ENCODE results near the gene ABCC4. TPM values are rescaled to one million over a fixed set of nuclear protein-coding genes. Genes with fewer than 3 reads are reported as not detected.

The ABCC4 gene
- polyA plus RNA-seq, 3 donors, result 1.0 to 2.4 (median 1.5) TPM

- no peak overlapping the region for H3K27ac ChIP-seq (ENCODE audit: low read depth, low read length)
- WGBS, 3 donors, result 60 to 83% (median 69%) methylated on average over 2 of the region's 2 CpGs
Measured at GRCh38 chr13:95239283-95239682, 62.0 kb downstream of the ABCC4 start.

GRCh38 chr13:95237310-95237870 lies 63.9 kb downstream of the ABCC4 start:
- H3K27ac ChIP-seq (ENCODE audit: low read depth, low read length), result no peak overlapping the region
- 93 to 96% (median 94%) methylated on average over 7 of the region's 7 CpGs for WGBS, 3 donors

GRCh38 chr13:95236774-95237173 lies 64.5 kb downstream of the ABCC4 start:
- no peak overlapping the region for H3K27ac ChIP-seq (ENCODE audit: low read depth, low read length)
- 85 to 94% (median 88%) methylated on average over 9 of the region's 9 CpGs for WGBS, 3 donors

- H3K27ac ChIP-seq (ENCODE audit: low read depth, low read length), result no peak overlapping the region
- 68 to 75% (median 71%) methylated on average over 7 of the region's 7 CpGs for WGBS, 3 donors
Measured at GRCh38 chr13:95235974-95236373, 65.3 kb downstream of the ABCC4 start.

- 62 to 78% (median 67%) methylated on average over 3 of the region's 3 CpGs for WGBS, 3 donors
- no peak overlapping the region for H3K27ac ChIP-seq (ENCODE audit: low read depth, low read length)
Measured at GRCh38 chr13:95235199-95235756, 66.0 kb downstream of the ABCC4 start.

GRCh38 chr13:95234242-95234641 lies 67.0 kb downstream of the ABCC4 start:
- WGBS, 3 donors, result 91 to 92% (median 91%) methylated on average over 2 of the region's 2 CpGs

GRCh38 chr13:95233026-95233635 lies 68.1 kb downstream of the ABCC4 start:
- 89 to 95% (median 91%) methylated on average over 4 of the region's 4 CpGs for WGBS, 3 donors
- no peak overlapping the region for H3K27ac ChIP-seq (ENCODE audit: low read depth, low read length)

More at GRCh38 chr13:95234242-95234641, 67.0 kb downstream of the ABCC4 start:
- no peak overlapping the region for H3K27ac ChIP-seq (ENCODE audit: low read depth, low read length)

GRCh38 chr13:95231393-95231792 lies 69.9 kb downstream of the ABCC4 start:
- 78 to 87% (median 84%) methylated on average over 9 of the region's 9 CpGs for WGBS, 3 donors
- no peak overlapping the region for H3K27ac ChIP-seq (ENCODE audit: low read depth, low read length)

GRCh38 chr13:95229855-95230254 lies 71.4 kb downstream of the ABCC4 start:
- no peak overlapping the region for H3K27ac ChIP-seq (ENCODE audit: low read depth, low read length)
- WGBS, 3 donors, result 81 to 91% (median 82%) methylated on average over 3 of the region's 3 CpGs

GRCh38 chr13:95228130-95228529 lies 73.1 kb downstream of the ABCC4 start:
- 63 to 78% (median 71%) methylated on average over 5 of the region's 5 CpGs for WGBS, 3 donors
- H3K27ac ChIP-seq (ENCODE audit: low read depth, low read length), result no peak overlapping the region

- WGBS, 3 donors, result 34 to 65% (median 35%) methylated on average over 4 of the region's 4 CpGs
- no peak overlapping the region for H3K27ac ChIP-seq (ENCODE audit: low read depth, low read length)
Measured at GRCh38 chr13:95226932-95227695, 74.1 kb downstream of the ABCC4 start.

- WGBS, 3 donors, result 89 to 94% (median 93%) methylated on average over 5 of the region's 5 CpGs
- no peak overlapping the region for H3K27ac ChIP-seq (ENCODE audit: low read depth, low read length)
Measured at GRCh38 chr13:95226476-95226875, 74.8 kb downstream of the ABCC4 start.

- H3K27ac ChIP-seq (ENCODE audit: low read depth, low read length), result no peak overlapping the region
Measured at GRCh38 chr13:95226050-95226449, 75.2 kb downstream of the ABCC4 start.

GRCh38 chr13:95224064-95224463 lies 77.2 kb downstream of the ABCC4 start:
- H3K27ac ChIP-seq (ENCODE audit: low read depth, low read length), result no peak overlapping the region

GRCh38 chr13:95222733-95223018 lies 78.6 kb downstream of the ABCC4 start:
- 87 to 93% (median 91%) methylated on average over 4 of the region's 4 CpGs for WGBS, 3 donors
- no peak overlapping the region for H3K27ac ChIP-seq (ENCODE audit: low read depth, low read length)

More at GRCh38 chr13:95224064-95224463, 77.2 kb downstream of the ABCC4 start:
- WGBS, 3 donors, result 93 to 100% (median 99%) methylated on average over 2 of the region's 2 CpGs

- no peak overlapping the region for H3K27ac ChIP-seq (ENCODE audit: low read depth, low read length)
- WGBS, 3 donors, result 83 to 85% (median 83%) methylated on average over 8 of the region's 8 CpGs
Measured at GRCh38 chr13:95221971-95222732, 79.1 kb downstream of the ABCC4 start.

GRCh38 chr13:95220611-95221010 lies 80.6 kb downstream of the ABCC4 start:
- H3K27ac ChIP-seq (ENCODE audit: low read depth, low read length), result no peak overlapping the region
- 70 to 88% (median 86%) methylated on average over 1 of the region's 1 CpG for whole genome bisulfite sequencing, 3 donors

- no peak overlapping the region for H3K27ac ChIP-seq (ENCODE audit: low read depth, low read length)
- 63 to 71% (median 71%) methylated on average over 6 of the region's 6 CpGs for WGBS, 3 donors
Measured at GRCh38 chr13:95217920-95218830, 83.1 kb downstream of the ABCC4 start.

All from adipose tissue (tissue), 3 donors.